ENCODE measurements around the gene PTPRM.

PTPRM gene

DNA sequence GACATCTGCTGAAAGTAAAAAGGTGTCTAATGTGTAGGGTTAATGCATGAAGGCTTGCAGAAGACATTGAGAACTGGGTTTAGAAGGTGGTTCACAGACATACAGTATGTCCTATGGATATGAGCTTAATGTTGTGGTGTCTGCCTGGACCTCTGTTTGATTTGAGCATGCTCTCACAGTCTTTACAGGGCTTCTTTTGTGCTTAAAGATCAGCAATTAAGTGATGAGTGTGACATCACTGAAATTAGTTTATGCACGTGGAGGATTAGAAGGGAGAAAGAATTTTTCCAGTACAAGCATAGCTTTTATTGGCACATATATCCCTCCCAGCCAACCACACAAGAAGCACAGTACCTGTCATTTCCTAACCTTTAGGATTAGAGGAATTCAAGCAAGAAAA is 674.6 kb downstream of the PTPRM start:
- H3K4me1 ChIP-seq (ENCODE audit: insufficient read depth, low read length), result no peaks in the 10 kb centered on the region
- no peak overlapping the region for H3K27ac ChIP-seq (ENCODE audit: low read depth, low read length)
- no peak overlapping the region for H3K4me3 ChIP-seq (ENCODE audit: low read depth in 1 of 2, low read length in 2 of 2)
- no peaks in the 10 kb centered on the region for H3K36me3 ChIP-seq (ENCODE audit: insufficient read depth, low read length)
- H3K9ac ChIP-seq (ENCODE audit: low read length), result no peak overlapping the region
- no peaks in the 10 kb centered on the region for H3K27me3 ChIP-seq (ENCODE audit: control insufficient read depth in 1 of 2, insufficient read depth in 2 of 2, low read length in 2 of 2)
- H3K9me3 ChIP-seq (ENCODE audit: low read length), result no peaks in the 10 kb centered on the region

DNA sequence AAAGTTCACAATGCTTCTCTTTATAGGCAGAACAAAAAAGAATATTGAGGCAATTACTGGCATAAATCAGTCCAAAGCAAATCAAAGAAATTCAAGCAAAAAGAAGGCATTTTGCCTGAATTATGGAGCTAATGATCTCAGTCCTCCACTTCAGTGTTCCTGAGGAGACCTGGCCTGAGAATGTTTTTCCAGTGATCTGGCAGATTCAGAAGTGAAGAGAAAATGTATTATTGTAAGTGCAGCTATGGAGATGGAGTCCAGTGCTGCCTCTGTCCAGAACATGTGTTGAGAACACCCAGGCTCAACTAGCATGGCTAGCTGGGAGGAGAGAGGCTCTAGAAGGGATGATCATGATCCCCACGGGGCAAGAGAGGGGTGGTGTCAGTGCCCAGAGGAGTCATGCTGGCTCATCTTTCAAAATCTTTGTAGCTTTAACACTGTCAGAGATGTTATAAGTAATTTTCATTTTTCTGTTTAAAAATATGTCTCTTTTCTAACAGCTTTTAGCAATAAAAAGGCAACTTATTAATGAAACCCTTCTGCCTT is 675.1 kb downstream of the PTPRM start:
- H3K27ac ChIP-seq (ENCODE audit: low read depth, low read length), result no peak overlapping the region
- no peak overlapping the region for H3K9ac ChIP-seq (ENCODE audit: low read length)
- no peaks in the 10 kb centered on the region for H3K36me3 ChIP-seq (ENCODE audit: insufficient read depth, low read length)
- H3K4me1 ChIP-seq (ENCODE audit: insufficient read depth, low read length), result no peaks in the 10 kb centered on the region
- no peaks in the 10 kb centered on the region for H3K27me3 ChIP-seq (ENCODE audit: control insufficient read depth in 1 of 2, insufficient read depth in 2 of 2, low read length in 2 of 2)
- H3K9me3 ChIP-seq (ENCODE audit: low read length), result no peaks in the 10 kb centered on the region
- H3K4me3 ChIP-seq (ENCODE audit: low read depth in 1 of 2, low read length in 2 of 2), result no peak overlapping the region

- Histone ChIP-seq H3K36me3 (ENCODE audit: insufficient read depth, low read length) (peaks cover 2% of the 10 kb centered on the region), H3K4me3 (ENCODE audit: low read depth in 1 of 2, low read length in 2 of 2) (no peak overlapping the region), H3K27ac (ENCODE audit: low read depth, low read length) (no peak overlapping the region), H3K4me1 (ENCODE audit: insufficient read depth, low read length) (no peaks in the 10 kb centered on the region), H3K9ac (ENCODE audit: low read length) (no peak overlapping the region), H3K27me3 (ENCODE audit: control insufficient read depth in 1 of 2, insufficient read depth in 2 of 2, low read length in 2 of 2) (no peaks in the 10 kb centered on the region), H3K9me3 (ENCODE audit: low read length) (no peaks in the 10 kb centered on the region)
Observed at GRCh38 chr18:8247700-8248099, 680.6 kb downstream of the PTPRM start.

- Histone ChIP-seq H3K4me3 (ENCODE audit: low read depth in 1 of 2, low read length in 2 of 2) (no peak overlapping the region), H3K27ac (ENCODE audit: low read depth, low read length) (no peak overlapping the region), H3K4me1 (ENCODE audit: insufficient read depth, low read length) (no peaks in the 10 kb centered on the region), H3K27me3 (ENCODE audit: control insufficient read depth in 1 of 2, insufficient read depth in 2 of 2, low read length in 2 of 2) (no peaks in the 10 kb centered on the region), H3K9ac (ENCODE audit: low read length) (no peak overlapping the region), H3K36me3 (ENCODE audit: insufficient read depth, low read length) (peaks cover 5% of the 10 kb centered on the region), H3K9me3 (ENCODE audit: low read length) (no peaks in the 10 kb centered on the region)
Observed at GRCh38 chr18:8248576-8248975, 681.5 kb downstream of the PTPRM start.

GRCh38 chr18:8249811-8250210 is 682.7 kb downstream of the PTPRM start:
- Histone ChIP-seq H3K27me3 (ENCODE audit: control insufficient read depth in 1 of 2, insufficient read depth in 2 of 2, low read length in 2 of 2) (no peaks in the 10 kb centered on the region), H3K27ac (ENCODE audit: low read depth, low read length) (no peak overlapping the region), H3K36me3 (ENCODE audit: insufficient read depth, low read length) (peaks cover 5% of the 10 kb centered on the region), H3K4me1 (ENCODE audit: insufficient read depth, low read length) (peaks cover 4% of the 10 kb centered on the region), H3K4me3 (ENCODE audit: low read depth in 1 of 2, low read length in 2 of 2) (no peak overlapping the region), H3K9me3 (ENCODE audit: low read length) (no peaks in the 10 kb centered on the region), H3K9ac (ENCODE audit: low read length) (no peak overlapping the region)

DNA sequence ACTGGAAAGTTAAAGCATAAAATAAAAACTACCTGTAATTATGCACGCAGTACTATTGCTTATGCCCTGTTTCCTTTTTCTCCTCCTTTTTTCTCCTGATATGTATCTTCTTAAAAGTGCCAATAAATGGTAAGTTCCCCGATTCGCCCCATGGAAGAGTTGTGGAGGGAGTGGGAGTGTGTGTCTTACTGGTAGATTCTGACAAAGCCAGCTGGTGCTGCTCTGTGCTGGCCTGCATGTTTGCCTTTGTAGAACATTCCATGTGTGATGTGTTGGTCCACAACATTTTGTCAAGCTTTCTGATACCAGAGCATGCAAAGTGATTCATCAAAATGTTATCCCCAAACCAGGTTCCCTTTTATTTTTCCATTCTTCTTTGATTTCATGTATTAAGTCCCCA is 685.3 kb downstream of the PTPRM start:
- no peak overlapping the region for H3K4me3 ChIP-seq (ENCODE audit: low read depth in 1 of 2, low read length in 2 of 2)
- no peaks in the 10 kb centered on the region for H3K9me3 ChIP-seq (ENCODE audit: low read length)
- H3K36me3 ChIP-seq (ENCODE audit: insufficient read depth, low read length), result peaks cover 5% of the 10 kb centered on the region
- H3K27me3 ChIP-seq (ENCODE audit: control insufficient read depth in 1 of 2, insufficient read depth in 2 of 2, low read length in 2 of 2), result no peaks in the 10 kb centered on the region
- peaks cover 6% of the 10 kb centered on the region for H3K4me1 ChIP-seq (ENCODE audit: insufficient read depth, low read length)
- no peak overlapping the region for H3K27ac ChIP-seq (ENCODE audit: low read depth, low read length)
- no peak overlapping the region for H3K9ac ChIP-seq (ENCODE audit: low read length)

DNA sequence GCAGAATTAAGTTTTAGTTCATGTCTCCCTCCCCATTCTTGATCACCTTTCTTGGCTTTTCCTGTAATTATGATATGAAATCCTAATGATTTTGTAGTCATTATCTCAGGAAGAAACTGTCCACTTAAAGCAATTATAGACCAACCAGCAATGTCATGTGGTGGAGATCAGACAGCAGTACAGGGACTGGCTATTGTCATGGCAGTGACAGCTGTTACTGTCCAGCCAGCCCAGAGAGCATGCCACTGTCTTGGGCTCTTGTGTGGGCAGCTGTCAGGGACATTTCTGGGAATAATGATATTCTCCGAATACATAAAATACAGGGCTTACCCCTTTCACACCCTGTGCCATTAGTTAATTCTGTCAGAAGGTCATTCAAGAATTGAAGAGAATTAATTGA is 686.8 kb downstream of the PTPRM start:
- Histone ChIP-seq H3K4me1 (ENCODE audit: insufficient read depth, low read length) (peaks cover 6% of the 10 kb centered on the region), H3K36me3 (ENCODE audit: insufficient read depth, low read length) (peaks cover 8% of the 10 kb centered on the region), H3K27me3 (ENCODE audit: control insufficient read depth in 1 of 2, insufficient read depth in 2 of 2, low read length in 2 of 2) (no peaks in the 10 kb centered on the region), H3K9ac (ENCODE audit: low read length) (no peak overlapping the region), H3K27ac (ENCODE audit: low read depth, low read length) (no peak overlapping the region), H3K4me3 (ENCODE audit: low read depth in 1 of 2, low read length in 2 of 2) (no peak overlapping the region), H3K9me3 (ENCODE audit: low read length) (no peaks in the 10 kb centered on the region)

DNA sequence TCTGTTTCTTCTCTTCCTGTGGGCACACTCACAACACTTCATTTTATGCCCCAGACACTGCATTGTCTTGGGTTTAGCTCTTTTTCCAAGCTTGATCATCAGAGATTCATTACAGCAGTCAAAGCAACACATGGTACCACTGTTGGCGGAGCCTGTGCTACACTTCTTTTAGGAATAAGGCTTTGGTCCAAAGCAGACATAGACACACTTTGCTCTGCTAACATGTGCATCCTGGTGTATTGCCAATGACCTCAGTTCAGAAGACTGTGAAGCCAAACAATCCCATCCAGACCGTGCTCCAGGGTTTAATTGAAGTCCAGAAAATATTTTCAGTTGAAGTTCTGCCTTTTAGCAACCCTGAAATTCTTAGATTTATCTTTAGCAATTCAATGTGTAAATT is 687.5 kb downstream of the PTPRM start:
- H3K27me3 ChIP-seq (ENCODE audit: control insufficient read depth in 1 of 2, insufficient read depth in 2 of 2, low read length in 2 of 2), result no peaks in the 10 kb centered on the region
- H3K9me3 ChIP-seq (ENCODE audit: low read length), result no peaks in the 10 kb centered on the region
- peaks cover 6% of the 10 kb centered on the region for H3K4me1 ChIP-seq (ENCODE audit: insufficient read depth, low read length)
- no peak overlapping the region for H3K27ac ChIP-seq (ENCODE audit: low read depth, low read length)
- no peak overlapping the region for H3K4me3 ChIP-seq (ENCODE audit: low read depth in 1 of 2, low read length in 2 of 2)
- peaks cover 8% of the 10 kb centered on the region for H3K36me3 ChIP-seq (ENCODE audit: insufficient read depth, low read length)
- H3K9ac ChIP-seq (ENCODE audit: low read length), result no peak overlapping the region

DNA sequence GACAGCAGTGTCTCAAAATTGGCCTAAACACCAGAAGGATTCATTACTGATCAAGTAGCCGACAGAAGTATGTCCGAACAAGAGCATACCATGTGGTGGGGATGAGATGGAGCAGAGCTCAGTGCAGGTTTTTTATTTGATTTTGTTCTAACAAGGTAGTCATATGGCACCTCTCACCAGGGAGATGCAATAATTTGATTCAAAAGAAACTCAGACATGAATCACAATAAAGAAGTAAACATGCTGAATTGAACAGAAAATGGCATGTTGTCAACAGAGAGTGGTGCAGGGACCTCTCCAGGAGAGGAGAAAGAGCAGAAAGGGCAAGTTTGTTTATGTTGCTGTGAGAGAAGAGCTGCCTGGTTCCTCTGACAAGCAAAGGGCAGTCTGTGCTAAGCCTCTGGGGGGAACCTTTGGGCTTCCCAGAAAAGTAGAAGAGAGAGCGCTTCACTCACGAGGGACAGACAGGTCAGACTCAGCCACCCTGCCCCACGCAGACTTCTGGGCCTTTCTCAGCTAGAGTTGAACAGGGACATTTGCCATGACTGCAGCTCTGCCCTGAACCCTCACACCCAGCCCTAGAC is 690.8 kb downstream of the PTPRM start:
- H3K27ac ChIP-seq (ENCODE audit: low read depth, low read length), result no peak overlapping the region
- no peak overlapping the region for H3K4me3 ChIP-seq (ENCODE audit: low read depth in 1 of 2, low read length in 2 of 2)
- peaks cover 4% of the 10 kb centered on the region for H3K36me3 ChIP-seq (ENCODE audit: insufficient read depth, low read length)
- peaks cover 6% of the 10 kb centered on the region for H3K4me1 ChIP-seq (ENCODE audit: insufficient read depth, low read length)
- H3K9ac ChIP-seq (ENCODE audit: low read length), result no peak overlapping the region
- no peaks in the 10 kb centered on the region for H3K27me3 ChIP-seq (ENCODE audit: control insufficient read depth in 1 of 2, insufficient read depth in 2 of 2, low read length in 2 of 2)
- no peaks in the 10 kb centered on the region for H3K9me3 ChIP-seq (ENCODE audit: low read length)

- H3K4me3 ChIP-seq (ENCODE audit: low read depth in 1 of 2, low read length in 2 of 2), result no peak overlapping the region
- H3K27ac ChIP-seq (ENCODE audit: low read depth, low read length), result no peak overlapping the region
- peaks cover 3% of the 10 kb centered on the region for H3K36me3 ChIP-seq (ENCODE audit: insufficient read depth, low read length)
- no peak overlapping the region for H3K9ac ChIP-seq (ENCODE audit: low read length)
- H3K9me3 ChIP-seq (ENCODE audit: low read length), result no peaks in the 10 kb centered on the region
- H3K4me1 ChIP-seq (ENCODE audit: insufficient read depth, low read length), result no peaks in the 10 kb centered on the region
- no peaks in the 10 kb centered on the region for H3K27me3 ChIP-seq (ENCODE audit: control insufficient read depth in 1 of 2, insufficient read depth in 2 of 2, low read length in 2 of 2)
Observed at GRCh38 chr18:8260319-8260718, 693.2 kb downstream of the PTPRM start.

DNA sequence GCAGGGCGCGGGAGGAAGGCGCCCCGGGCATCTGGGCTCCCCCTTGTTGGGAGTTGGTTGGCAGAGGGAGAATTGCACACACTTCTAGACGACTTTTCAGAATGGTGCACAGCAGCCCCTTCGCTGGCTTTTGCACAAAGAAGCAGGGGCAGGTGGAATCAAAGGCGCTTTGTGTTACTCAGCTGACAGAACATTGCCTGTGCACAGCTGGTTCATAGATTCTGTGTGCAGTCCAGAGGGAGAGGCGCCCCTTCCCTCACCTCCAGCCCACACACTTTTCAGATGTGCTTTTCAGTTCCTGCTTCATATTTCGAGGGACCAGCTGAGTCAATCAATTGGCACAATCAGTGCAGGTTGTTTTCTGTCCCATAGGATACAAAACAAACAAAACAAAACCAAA is 693.7 kb downstream of the PTPRM start:
- no peaks in the 10 kb centered on the region for H3K4me1 ChIP-seq (ENCODE audit: insufficient read depth, low read length)
- no peak overlapping the region for H3K27ac ChIP-seq (ENCODE audit: low read depth, low read length)
- no peaks in the 10 kb centered on the region for H3K9me3 ChIP-seq (ENCODE audit: low read length)
- peaks cover 3% of the 10 kb centered on the region for H3K36me3 ChIP-seq (ENCODE audit: insufficient read depth, low read length)
- no peak overlapping the region for H3K9ac ChIP-seq (ENCODE audit: low read length)
- H3K27me3 ChIP-seq (ENCODE audit: control insufficient read depth in 1 of 2, insufficient read depth in 2 of 2, low read length in 2 of 2), result no peaks in the 10 kb centered on the region
- no peak overlapping the region for H3K4me3 ChIP-seq (ENCODE audit: low read depth in 1 of 2, low read length in 2 of 2)

DNA sequence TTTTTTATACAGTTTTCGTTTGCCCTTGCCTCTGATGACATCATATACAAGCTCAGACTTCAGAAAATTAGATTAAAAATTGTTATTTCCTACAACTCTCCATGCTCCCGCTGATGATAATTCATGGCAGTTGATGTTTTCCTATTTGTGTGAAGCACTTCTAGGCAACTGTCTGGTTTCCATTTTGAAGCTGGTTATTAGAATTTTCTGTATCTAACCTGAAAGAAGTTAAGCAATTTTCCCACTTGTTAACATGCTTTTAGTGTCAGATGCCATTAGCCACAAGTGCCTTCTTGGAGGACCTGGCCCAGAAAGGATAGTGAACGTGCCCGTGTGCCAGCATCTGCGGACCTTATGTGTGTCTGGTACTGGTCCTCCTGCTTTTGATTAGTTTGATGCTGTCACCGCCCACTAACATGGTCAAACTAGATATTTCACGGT is 694.6 kb downstream of the PTPRM start:
- no peaks in the 10 kb centered on the region for H3K4me1 ChIP-seq (ENCODE audit: insufficient read depth, low read length)
- H3K27ac ChIP-seq (ENCODE audit: low read depth, low read length), result no peak overlapping the region
- H3K9ac ChIP-seq (ENCODE audit: low read length), result no peak overlapping the region
- H3K36me3 ChIP-seq (ENCODE audit: insufficient read depth, low read length), result peaks cover 3% of the 10 kb centered on the region
- no peak overlapping the region for H3K4me3 ChIP-seq (ENCODE audit: low read depth in 1 of 2, low read length in 2 of 2)
- H3K27me3 ChIP-seq (ENCODE audit: control insufficient read depth in 1 of 2, insufficient read depth in 2 of 2, low read length in 2 of 2), result no peaks in the 10 kb centered on the region
- no peaks in the 10 kb centered on the region for H3K9me3 ChIP-seq (ENCODE audit: low read length)
